ENCODE measurements around the gene EVI5. TPM values are rescaled to one million over a fixed set of nuclear protein-coding genes. Genes with fewer than 3 reads are reported as not detected.

EVI5 gene
- polyA plus RNA-seq, 3 donors, result 7.6 to 19.4 (median 14.3) TPM

GRCh38 chr1:92487078-92487605, 297.8 kb downstream of the EVI5 start:
- Histone ChIP-seq H3K27ac (ENCODE audit: low read depth in 1 of 2, low read length in 2 of 2) (no peak overlapping the region), H3K79me2 (ENCODE audit: insufficient read depth, low read length) (peaks cover 42% of the 10 kb centered on the region), H3K4me3 (replicated peaks in 1 of 3; ENCODE audit: low read depth in 2 of 3, low read length in 3 of 3) (peak overlapping the region; percentile 62 to 94 (median 71)), H3K9ac (ENCODE audit: insufficient read depth, low read length, poor library complexity, severe bottlenecking) (peak overlapping the region; percentile 46), H3K9me3 (replicated peaks in 1 of 2; ENCODE audit: control insufficient read depth in 1 of 2, insufficient read depth in 1 of 2, low read length in 2 of 2) (no peaks in the 10 kb centered on the region), H4K20me1 (ENCODE audit: insufficient read depth, low read length) (no peaks in the 10 kb centered on the region), H2AFZ (ENCODE audit: insufficient read depth, low read depth, low read length, poor library complexity, severe bottlenecking) (peak overlapping the region; percentile 92), H3K4me1 (ENCODE audit: control insufficient read depth in 1 of 2, insufficient read depth in 2 of 2, low read length in 2 of 2) (peaks cover 36 to 44% of the 10 kb centered on the region in 2 donors), H3K27me3 (ENCODE audit: control insufficient read depth in 2 of 2, insufficient read depth in 2 of 2, low read length in 2 of 2) (peaks cover 0 to 31% of the 10 kb centered on the region in 2 donors), H3K4me2 (replicated peaks; ENCODE audit: extremely low read depth, low read length, poor library complexity, severe bottlenecking) (peak overlapping the region; percentile 98), H3K36me3 (replicated peaks in 1 of 2; ENCODE audit: control insufficient read depth in 1 of 2, insufficient read depth in 2 of 2, low read length in 2 of 2) (no peaks in the 10 kb centered on the region)
- Mint-ChIP-seq H3K36me3 (peaks cover 0 to 3% of the 10 kb centered on the region in 2 donors), H3K27ac (no peak overlapping the region), H3K4me1 (peaks cover 36% of the 10 kb centered on the region), H3K9me3 (peaks cover 0 to 6% (median 4%) of the 10 kb centered on the region in 7 donors), H3K4me3 (peak overlapping the region; percentile 95 to 98), H3K27me3 (ENCODE audit: low read depth in 3 of 3) (peaks cover 21 to 39% (median 25%) of the 10 kb centered on the region in 3 donors)
- no peak for DNase-seq
- WGBS (ENCODE audit: insufficient coverage), result no CpG with 5 or more reads among the region's 7 CpGs
- no peak for TF ChIP-seq CTCF (IDR thresholded peaks at IDR 0.05)
- intact Hi-C loops (cut with micrococcal nuclease), result loop anchor here in 1 of 2 donors (10.0 kb wide), 1 partner anchor 182 kb away; no protein-coding TSS in a partner anchor

- no peak within 1 kb of the TSS for H3K27ac ChIP-seq (ENCODE audit: low read depth in 1 of 2, low read length in 2 of 2)
- TF ChIP-seq CTCF (IDR thresholded peaks at IDR 0.05), result no peak
- Mint-ChIP-seq H3K9me3 (peaks cover 0 to 6% (median 4%) of the 10 kb centered on the region in 7 donors), H3K27me3 (ENCODE audit: low read depth in 3 of 3) (peaks cover 27 to 41% (median 27%) of the 10 kb centered on the region in 3 donors), H3K27ac (peak within 1 kb of the TSS in 1 of 7 donors; percentile 21), H3K4me1 (peaks cover 39% of the 10 kb centered on the region), H3K36me3 (peaks cover 0 to 3% of the 10 kb centered on the region in 2 donors), H3K4me3 (peak within 1 kb of the TSS; percentile 95 to 98)
- peak within 1 kb of the TSS; percentile 92 for H2AFZ ChIP-seq (ENCODE audit: insufficient read depth, low read depth, low read length, poor library complexity, severe bottlenecking)
- H3K4me3 ChIP-seq (replicated peaks in 1 of 3; ENCODE audit: low read depth in 2 of 3, low read length in 3 of 3), result peak within 1 kb of the TSS; percentile 62 to 94 (median 71)
- peak in 2 of 3 donors; percentile 36 to 39 for DNase-seq
- peak within 1 kb of the TSS; percentile 65 for H3K9ac ChIP-seq (ENCODE audit: insufficient read depth, low read length, poor library complexity, severe bottlenecking)
- intact Hi-C loops (cut with micrococcal nuclease), result loop anchor here in 1 of 2 donors (10.0 kb wide), 1 partner anchor 182 kb away; no protein-coding TSS in a partner anchor
- H4K20me1 ChIP-seq (ENCODE audit: insufficient read depth, low read length), result no peaks in the 10 kb centered on the region
- H3K79me2 ChIP-seq (ENCODE audit: insufficient read depth, low read length), result peaks cover 49% of the 10 kb centered on the region
- no peaks in the 10 kb centered on the region for H3K36me3 ChIP-seq (replicated peaks in 1 of 2; ENCODE audit: control insufficient read depth in 1 of 2, insufficient read depth in 2 of 2, low read length in 2 of 2)
- 0% methylated on average over 62 of the region's 77 CpGs for WGBS (ENCODE audit: insufficient coverage)
- peak within 1 kb of the TSS; percentile 98 for H3K4me2 ChIP-seq (replicated peaks; ENCODE audit: extremely low read depth, low read length, poor library complexity, severe bottlenecking)
- H3K27me3 ChIP-seq (ENCODE audit: control insufficient read depth in 2 of 2, insufficient read depth in 2 of 2, low read length in 2 of 2), result peaks cover 0 to 31% of the 10 kb centered on the region in 2 donors
- H3K9me3 ChIP-seq (replicated peaks in 1 of 2; ENCODE audit: control insufficient read depth in 1 of 2, insufficient read depth in 1 of 2, low read length in 2 of 2), result no peaks in the 10 kb centered on the region
- H3K4me1 ChIP-seq (ENCODE audit: control insufficient read depth in 1 of 2, insufficient read depth in 2 of 2, low read length in 2 of 2), result peaks cover 40 to 48% of the 10 kb centered on the region in 2 donors
Measured at GRCh38 chr1:92486251-92487077, 298.4 kb downstream of the EVI5 start, which contains the start of gene GFI1. Gene GFI1 (minus strand): TSS chr1:92486925. CDS start chr1:92483487, 3,438 bp downstream.
